WERI-Rb-1 (cell line): Measurements from ENCODE around the gene TFAP2A.

Experiments
- DNase-seq: peaks from one replicate; pipeline ENCODE4 v3.0.0-alpha.2; 2020
- H3K27ac ChIP-seq: fragments of 250-450 bp; sonication (Bioruptor Pico); 2 replicates; pipeline ENCODE4 v1.5.1; 2020; ENCODE audit warnings: mild to moderate bottlenecking, moderate library complexity
- H3K27me3 ChIP-seq: fragments of 250-450 bp; sonication (Bioruptor Pico); 2 replicates; pipeline ENCODE4 v1.5.1; 2021; ENCODE audit warnings: mild to moderate bottlenecking, low read depth, moderate library complexity; ENCODE audit not compliant: insufficient read depth, severe bottlenecking
- H3K36me3 ChIP-seq: fragments of 250-450 bp; sonication (Bioruptor Pico); 2 replicates; pipeline ENCODE4 v1.5.1; 2020; ENCODE audit warnings: mild to moderate bottlenecking, moderate library complexity
- H3K4me3 ChIP-seq: 2 replicates; pipeline ENCODE4 v1.5.1; 2011; ENCODE audit warnings: low read depth, mild to moderate bottlenecking, control low read depth, low read length
- H3K9me3 ChIP-seq: fragments of 250-450 bp; sonication (Bioruptor Pico); 2 replicates; pipeline ENCODE4 v1.5.1; 2021; ENCODE audit warnings: mild to moderate bottlenecking, moderate library complexity; ENCODE audit not compliant: severe bottlenecking
- CTCF ChIP-seq: IDR thresholded peaks from 2 replicates; pipeline ENCODE4 v1.5.1; 2011; ENCODE audit warnings: low read depth, mild to moderate bottlenecking, control low read depth, inconsistent platforms, low read length

Gene TFAP2A

GRCh38 chr6:10391299-10391630, 23.6 kb downstream of the TFAP2A start:
- H3K36me3 ChIP-seq, result no peaks in the 10 kb centered on the region
- H3K9me3 ChIP-seq, result no peaks in the 10 kb centered on the region
- H3K27ac ChIP-seq, result no peak overlapping the region
- no peak for DNase-seq
- peaks cover 11% of the 10 kb centered on the region for H3K27me3 ChIP-seq
- no peak overlapping the region for H3K4me3 ChIP-seq
- no peak for TF ChIP-seq CTCF

- no peaks in the 10 kb centered on the region for H3K36me3 ChIP-seq
- TF ChIP-seq CTCF, result no peak
- H3K9me3 ChIP-seq, result no peaks in the 10 kb centered on the region
- no peak overlapping the region for H3K4me3 ChIP-seq
- H3K27ac ChIP-seq, result no peak overlapping the region
- DNase-seq, result no peak
- H3K27me3 ChIP-seq, result peaks cover 17% of the 10 kb centered on the region
Observed at GRCh38 chr6:10390495-10391298, 24.2 kb downstream of the TFAP2A start.

- peaks cover 21% of the 10 kb centered on the region for H3K27me3 ChIP-seq
- no peak overlapping the region for H3K27ac ChIP-seq
- DNase-seq, result no peak
- no peaks in the 10 kb centered on the region for H3K9me3 ChIP-seq
- no peak overlapping the region for H3K4me3 ChIP-seq
- no peak for TF ChIP-seq CTCF
- H3K36me3 ChIP-seq, result no peaks in the 10 kb centered on the region
Observed at GRCh38 chr6:10389739-10390494, 25.0 kb downstream of the TFAP2A start.

GRCh38 chr6:10386756-10387654, 27.9 kb downstream of the TFAP2A start:
- no peak for DNase-seq
- Histone ChIP-seq H3K9me3 (no peaks in the 10 kb centered on the region), H3K27ac (no peak overlapping the region), H3K4me3 (no peak overlapping the region), H3K36me3 (no peaks in the 10 kb centered on the region), H3K27me3 (peaks cover 29% of the 10 kb centered on the region)
- TF ChIP-seq CTCF, result no peak

GRCh38 chr6:10386220-10386619, 28.7 kb downstream of the TFAP2A start:
- no peak for DNase-seq
- H3K27me3 ChIP-seq, result peaks cover 29% of the 10 kb centered on the region
- no peak overlapping the region for H3K4me3 ChIP-seq
- H3K9me3 ChIP-seq, result no peaks in the 10 kb centered on the region
- H3K36me3 ChIP-seq, result no peaks in the 10 kb centered on the region
- no peak overlapping the region for H3K27ac ChIP-seq
- TF ChIP-seq CTCF, result no peak
